ENCODE data around the gene SIGMAR1.

Gene SIGMAR1

GRCh38 chr9:34637356-34638137 is at the start of gene SIGMAR1:
Gene SIGMAR1 (minus strand): TSS chr9:34637787. CDS start chr9:34637697, 90 bp downstream.
- DNase-seq: peak; percentile 54 to 95 (median 90)

- no peak for DNase-seq
These were observed 49.1 kb upstream of the SIGMAR1 start for GRCh38 chr9:34686732-34687131.

- DNase-seq: no peak
These were observed 48.6 kb upstream of the SIGMAR1 start for GRCh38 chr9:34686231-34686630.

GRCh38 chr9:34685591-34685990 is 48.0 kb upstream of the SIGMAR1 start:
- DNase-seq: no peak

- no peak for DNase-seq
These were observed 47.2 kb upstream of the SIGMAR1 start for GRCh38 chr9:34684816-34685215.

GRCh38 chr9:34684145-34684544 is 46.6 kb upstream of the SIGMAR1 start:
- DNase-seq: no peak

GRCh38 chr9:34675869-34676268 is 38.3 kb upstream of the SIGMAR1 start:
- no peak for DNase-seq

- peak in 31 of 58 donors; percentile 1 to 59 (median 14) for DNase-seq
These were observed 37.6 kb upstream of the SIGMAR1 start for GRCh38 chr9:34675048-34675714.

GRCh38 chr9:34674440-34674839 is 36.9 kb upstream of the SIGMAR1 start:
- DNase-seq: no peak

- DNase-seq: no peak
These were observed 33.7 kb upstream of the SIGMAR1 start for GRCh38 chr9:34671307-34671706.

- no peak for DNase-seq
These were observed 32.4 kb upstream of the SIGMAR1 start for GRCh38 chr9:34669809-34670562.

- peak; percentile 31 to 98 (median 90) for DNase-seq
These were observed 28.0 kb upstream of the SIGMAR1 start for GRCh38 chr9:34665381-34666250.

- peak in 1 of 58 donors; percentile 74 for DNase-seq
These were observed 27.4 kb upstream of the SIGMAR1 start for GRCh38 chr9:34665067-34665380.

GRCh38 chr9:34664281-34665066 is 26.9 kb upstream of the SIGMAR1 start:
- DNase-seq: peak in 51 of 58 donors; percentile 15 to 83 (median 56)

- DNase-seq: no peak
These were observed 25.7 kb upstream of the SIGMAR1 start for GRCh38 chr9:34663303-34663605.

GRCh38 chr9:34662526-34663302 is 25.1 kb upstream of the SIGMAR1 start, which contains the start of gene CCL27:
Gene CCL27 (minus strand): TSS chr9:34662657. CDS start chr9:34662633, 24 bp downstream.
- DNase-seq: no peak

GRCh38 chr9:34659592-34660253 is 22.1 kb upstream of the SIGMAR1 start:
- no peak for DNase-seq

GRCh38 chr9:34658461-34658860 is 20.9 kb upstream of the SIGMAR1 start:
- no peak for DNase-seq

GRCh38 chr9:34656992-34657391 is 19.4 kb upstream of the SIGMAR1 start:
- peak in 1 of 58 donors; percentile 4 for DNase-seq

All from anterior cingulate cortex (tissue), 58 donors.